ENCODE results near the gene HIRA. TPM values are rescaled to one million over a fixed set of nuclear protein-coding genes. Genes with fewer than 3 reads are reported as not detected.

HIRA gene
- total RNA-seq, 1 experiment from 2014 or later: 20.0 TPM

DNA sequence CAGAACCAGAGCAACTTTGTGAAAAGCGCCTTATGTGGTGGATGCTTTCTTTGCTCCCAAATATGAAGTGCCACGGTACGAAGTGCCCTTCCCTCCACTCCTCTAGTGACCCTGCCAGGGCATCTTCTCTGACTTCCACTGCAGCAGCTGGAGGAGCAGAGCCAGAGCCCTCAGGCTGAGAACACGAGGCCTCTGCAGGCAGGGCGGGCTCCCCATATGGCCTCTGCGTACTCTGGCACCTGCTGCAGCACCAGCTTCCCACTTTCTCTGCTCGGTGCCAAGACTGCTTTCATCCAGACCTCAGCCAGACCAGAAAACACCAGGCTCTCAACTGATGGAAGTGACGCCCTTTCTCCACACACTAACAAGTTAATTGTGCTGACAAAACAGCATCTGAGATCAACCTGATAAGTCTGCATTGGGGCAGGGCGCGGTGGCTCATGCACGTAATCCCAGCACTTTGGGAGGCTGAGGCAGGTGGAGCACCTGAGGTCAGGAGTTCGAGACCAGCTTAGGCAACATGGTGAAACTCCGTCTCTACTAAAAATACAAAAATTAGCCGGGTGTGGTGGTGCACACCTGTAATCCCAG, 34.7 kb upstream of the HIRA start:
- Histone ChIP-seq H4K20me1 (ENCODE audit: insufficient read depth, low read depth, low read length) (no peaks in the 10 kb centered on the region; the same call in 1 of the 2 replicates), H3K36me3 (ENCODE audit: insufficient read depth, low read length) (peaks cover 46% of the 10 kb centered on the region; the same call in 1 of the 2 replicates), H2AFZ (ENCODE audit: low read length) (no peak overlapping the region), H3K4me2 (ENCODE audit: low read depth, low read length, poor library complexity, severe bottlenecking) (no peak overlapping the region), H3K9ac (ENCODE audit: low read length) (no peak overlapping the region), H3K4me3 (ENCODE audit: low read length) (no peak overlapping the region), H3K79me2 (ENCODE audit: low read length) (0 out of 2 replicates have a peak, but pooled peaks cover 6% of the 10 kb centered on the region), H3K27me3 (ENCODE audit: low read length) (no peaks in the 10 kb centered on the region), H3K9me3 (ENCODE audit: low read length) (no peaks in the 10 kb centered on the region), H3K9me2 (replicated peaks; ENCODE audit: insufficient read depth, low read length) (no peaks in the 10 kb centered on the region), H3K27ac (ENCODE audit: low read length) (no peak overlapping the region), H3K4me1 (ENCODE audit: low read length) (no peaks in the 10 kb centered on the region)
- no peak for DNase-seq

DNA sequence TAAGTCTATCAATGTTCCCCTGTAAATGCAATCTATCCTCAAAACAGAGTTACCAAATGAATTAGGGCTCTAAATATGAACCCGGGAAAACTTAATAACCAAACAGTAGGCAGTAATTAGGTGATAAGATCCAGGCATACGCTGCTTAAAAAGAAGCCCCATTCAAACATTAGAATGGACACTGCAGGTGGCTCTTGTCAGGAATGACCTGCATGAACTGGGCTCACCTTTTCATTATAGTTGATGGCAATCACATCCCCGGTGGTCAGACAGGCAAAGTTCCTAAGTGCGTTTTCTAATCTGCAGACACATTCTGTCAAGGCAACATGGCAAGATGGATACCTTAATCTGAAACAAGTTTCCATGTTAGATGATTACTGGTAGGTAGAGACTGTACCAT, 33.4 kb upstream of the HIRA start:
- Histone ChIP-seq H3K4me1 (ENCODE audit: low read length) (no peaks in the 10 kb centered on the region), H3K4me3 (ENCODE audit: low read length) (no peak overlapping the region), H3K9me3 (ENCODE audit: low read length) (no peaks in the 10 kb centered on the region), H3K4me2 (ENCODE audit: low read depth, low read length, poor library complexity, severe bottlenecking) (no peak overlapping the region), H2AFZ (ENCODE audit: low read length) (no peak overlapping the region), H3K27ac (ENCODE audit: low read length) (no peak overlapping the region), H3K36me3 (ENCODE audit: insufficient read depth, low read length) (peaks cover 54% of the 10 kb centered on the region; the same call in 1 of the 2 replicates), H4K20me1 (ENCODE audit: insufficient read depth, low read depth, low read length) (no peaks in the 10 kb centered on the region; the same call in 1 of the 2 replicates), H3K79me2 (ENCODE audit: low read length) (0 out of 2 replicates have a peak, but pooled peaks cover 6% of the 10 kb centered on the region), H3K9ac (ENCODE audit: low read length) (no peak overlapping the region), H3K9me2 (replicated peaks; ENCODE audit: insufficient read depth, low read length) (no peaks in the 10 kb centered on the region), H3K27me3 (ENCODE audit: low read length) (no peaks in the 10 kb centered on the region)
- DNase-seq: no peak

DNA sequence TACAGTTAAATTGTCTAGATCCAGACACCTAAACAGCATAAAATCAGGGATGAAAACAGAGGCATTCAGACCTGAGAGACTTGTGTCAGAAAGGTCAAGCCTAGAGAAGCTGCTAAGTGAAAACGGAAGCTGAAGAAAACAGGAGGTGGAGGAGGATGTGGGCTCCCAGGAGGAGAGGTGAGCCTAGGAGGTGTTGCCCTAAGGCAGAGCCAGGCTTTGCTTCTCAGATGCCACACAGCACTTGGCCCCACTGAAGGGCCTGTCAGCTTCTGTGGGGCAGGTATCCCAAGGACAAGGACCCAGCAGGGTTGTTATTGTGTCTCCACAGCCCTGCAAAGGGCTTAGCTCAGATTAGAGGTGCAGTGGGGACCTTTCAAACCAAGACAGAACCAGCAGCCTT, 33.0 kb upstream of the HIRA start:
- no peak overlapping the region for H3K4me3 ChIP-seq (ENCODE audit: low read length)
- H3K36me3 ChIP-seq (ENCODE audit: insufficient read depth, low read length): peaks cover 50% of the 10 kb centered on the region; the same call in 1 of the 2 replicates
- no peaks in the 10 kb centered on the region for H3K4me1 ChIP-seq (ENCODE audit: low read length)
- H3K27me3 ChIP-seq (ENCODE audit: low read length): no peaks in the 10 kb centered on the region
- H3K27ac ChIP-seq (ENCODE audit: low read length): no peak overlapping the region
- no peaks in the 10 kb centered on the region for H3K9me3 ChIP-seq (ENCODE audit: low read length)
- H2AFZ ChIP-seq (ENCODE audit: low read length): no peak overlapping the region
- 0 out of 2 replicates have a peak, but pooled peaks cover 6% of the 10 kb centered on the region for H3K79me2 ChIP-seq (ENCODE audit: low read length)
- no peak overlapping the region for H3K4me2 ChIP-seq (ENCODE audit: low read depth, low read length, poor library complexity, severe bottlenecking)
- no peaks in the 10 kb centered on the region for H3K9me2 ChIP-seq (replicated peaks; ENCODE audit: insufficient read depth, low read length)
- no peaks in the 10 kb centered on the region; the same call in 1 of the 2 replicates for H4K20me1 ChIP-seq (ENCODE audit: insufficient read depth, low read depth, low read length)
- DNase-seq: no peak
- H3K9ac ChIP-seq (ENCODE audit: low read length): no peak overlapping the region

DNA sequence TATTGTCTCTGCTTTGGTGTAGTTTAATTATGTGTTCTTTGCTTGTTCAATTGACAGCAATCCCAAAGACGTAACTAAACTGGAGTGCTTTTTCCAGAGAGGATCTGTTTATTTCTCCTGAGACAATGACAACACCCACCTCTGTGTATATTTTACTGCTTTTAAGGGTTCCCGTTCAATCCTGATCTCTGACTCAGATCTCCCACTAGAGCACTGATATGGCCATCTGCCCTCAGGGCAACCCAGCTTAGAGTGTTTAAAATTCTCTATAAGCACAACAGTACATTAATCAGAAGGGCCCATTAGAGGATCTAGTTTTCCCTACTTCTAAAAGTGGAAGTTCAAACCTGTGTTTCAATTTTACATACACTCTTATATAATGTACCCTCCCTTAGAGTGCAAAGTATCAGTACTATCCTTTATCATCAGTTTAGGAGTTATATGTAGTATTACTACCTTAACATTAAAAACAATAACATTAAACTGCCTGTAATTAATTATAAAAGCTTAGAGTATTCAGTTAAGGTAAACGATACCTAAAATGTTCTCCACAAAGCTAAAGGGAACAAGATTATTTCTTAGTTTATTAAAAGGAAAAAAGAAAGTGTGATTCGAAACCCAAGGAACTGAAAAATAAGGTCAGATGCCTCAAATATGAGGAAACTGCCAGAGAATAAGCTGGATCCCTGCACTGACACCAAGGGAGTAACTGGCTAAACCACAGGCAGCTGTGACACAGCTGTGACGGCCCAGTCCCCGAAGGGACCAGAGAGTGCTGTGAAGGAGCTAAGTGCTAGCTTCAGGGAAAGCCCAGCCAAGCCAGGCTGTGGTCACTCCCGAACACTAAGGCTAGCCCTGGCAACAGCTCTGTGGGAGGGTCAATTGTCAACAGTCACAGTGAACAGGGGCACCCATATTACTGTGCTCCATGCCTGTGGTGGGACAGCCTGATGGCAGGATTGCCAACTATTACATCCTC, 32.2 kb upstream of the HIRA start:
- Histone ChIP-seq H3K4me3 (ENCODE audit: low read length) (no peak overlapping the region), H3K27me3 (ENCODE audit: low read length) (no peaks in the 10 kb centered on the region), H4K20me1 (ENCODE audit: insufficient read depth, low read depth, low read length) (no peaks in the 10 kb centered on the region), H2AFZ (ENCODE audit: low read length) (no peak overlapping the region), H3K4me1 (ENCODE audit: low read length) (no peaks in the 10 kb centered on the region), H3K9me2 (replicated peaks; ENCODE audit: insufficient read depth, low read length) (no peaks in the 10 kb centered on the region), H3K9ac (ENCODE audit: low read length) (no peak overlapping the region), H3K36me3 (ENCODE audit: insufficient read depth, low read length) (peaks cover 46% of the 10 kb centered on the region; the same call in 1 of the 2 replicates), H3K4me2 (ENCODE audit: low read depth, low read length, poor library complexity, severe bottlenecking) (no peak overlapping the region), H3K27ac (ENCODE audit: low read length) (no peak overlapping the region), H3K9me3 (ENCODE audit: low read length) (no peaks in the 10 kb centered on the region), H3K79me2 (ENCODE audit: low read length) (0 out of 2 replicates have a peak, but pooled peaks cover 6% of the 10 kb centered on the region)
- DNase-seq: no peak

DNA sequence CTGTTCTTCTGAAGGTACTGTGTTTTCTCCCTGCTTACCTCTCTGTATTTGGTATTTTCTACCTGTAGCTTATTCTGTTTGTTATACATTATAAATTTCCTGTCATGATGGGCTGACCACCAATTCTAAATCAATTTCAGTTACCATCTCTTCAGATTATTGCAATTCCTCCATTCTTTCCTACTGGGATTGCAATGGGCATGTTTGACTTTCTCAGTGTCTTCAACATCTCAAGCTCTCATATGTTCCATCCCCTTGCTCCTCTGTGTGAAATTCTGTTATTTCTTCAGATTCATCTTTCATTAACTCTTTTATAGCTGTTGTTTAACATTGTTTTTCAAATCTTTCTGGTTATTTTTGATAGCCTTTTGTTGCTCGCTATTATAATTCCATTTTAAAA, 31.5 kb upstream of the HIRA start:
- Histone ChIP-seq H3K4me1 (ENCODE audit: low read length) (no peaks in the 10 kb centered on the region), H3K27me3 (ENCODE audit: low read length) (no peaks in the 10 kb centered on the region), H2AFZ (ENCODE audit: low read length) (no peak overlapping the region), H3K9me2 (replicated peaks; ENCODE audit: insufficient read depth, low read length) (no peaks in the 10 kb centered on the region), H3K79me2 (ENCODE audit: low read length) (0 out of 2 replicates have a peak, but pooled peaks cover 6% of the 10 kb centered on the region), H3K9ac (ENCODE audit: low read length) (no peak overlapping the region), H3K9me3 (ENCODE audit: low read length) (no peaks in the 10 kb centered on the region), H3K36me3 (ENCODE audit: insufficient read depth, low read length) (peaks cover 46% of the 10 kb centered on the region; the same call in 1 of the 2 replicates), H3K27ac (ENCODE audit: low read length) (no peak overlapping the region), H3K4me2 (ENCODE audit: low read depth, low read length, poor library complexity, severe bottlenecking) (no peak overlapping the region), H4K20me1 (ENCODE audit: insufficient read depth, low read depth, low read length) (no peaks in the 10 kb centered on the region), H3K4me3 (ENCODE audit: low read length) (no peak overlapping the region)
- DNase-seq: no peak

DNA sequence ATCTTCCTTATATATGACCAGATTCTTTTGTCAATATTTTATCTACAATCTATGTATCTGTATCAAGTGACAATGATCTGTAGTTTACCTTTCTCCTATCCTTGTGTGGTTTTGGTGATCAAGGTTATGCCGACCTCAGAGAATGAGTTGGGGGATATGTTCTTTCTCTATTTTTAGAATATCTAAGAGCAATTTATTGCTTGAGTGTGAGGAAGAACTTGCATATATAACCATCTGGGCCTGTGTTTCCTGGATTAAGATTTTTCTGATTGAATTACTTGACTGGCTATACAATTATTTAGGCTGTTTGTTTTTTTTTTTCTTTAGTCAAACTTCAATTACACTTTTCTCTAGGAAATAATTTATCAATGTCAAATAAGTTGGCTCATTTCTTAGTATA, 30.0 kb upstream of the HIRA start:
- Histone ChIP-seq H3K4me1 (ENCODE audit: low read length) (no peaks in the 10 kb centered on the region), H3K4me2 (ENCODE audit: low read depth, low read length, poor library complexity, severe bottlenecking) (no peak overlapping the region), H2AFZ (ENCODE audit: low read length) (no peak overlapping the region), H4K20me1 (ENCODE audit: insufficient read depth, low read depth, low read length) (no peaks in the 10 kb centered on the region), H3K9me2 (replicated peaks; ENCODE audit: insufficient read depth, low read length) (no peaks in the 10 kb centered on the region), H3K27ac (ENCODE audit: low read length) (no peak overlapping the region), H3K36me3 (ENCODE audit: insufficient read depth, low read length) (peaks cover 38% of the 10 kb centered on the region; the same call in 1 of the 2 replicates), H3K9ac (ENCODE audit: low read length) (no peak overlapping the region), H3K4me3 (ENCODE audit: low read length) (no peak overlapping the region), H3K79me2 (ENCODE audit: low read length) (0 out of 2 replicates have a peak, but pooled peaks cover 6% of the 10 kb centered on the region), H3K27me3 (ENCODE audit: low read length) (no peaks in the 10 kb centered on the region), H3K9me3 (ENCODE audit: low read length) (no peaks in the 10 kb centered on the region)
- DNase-seq: no peak

DNA sequence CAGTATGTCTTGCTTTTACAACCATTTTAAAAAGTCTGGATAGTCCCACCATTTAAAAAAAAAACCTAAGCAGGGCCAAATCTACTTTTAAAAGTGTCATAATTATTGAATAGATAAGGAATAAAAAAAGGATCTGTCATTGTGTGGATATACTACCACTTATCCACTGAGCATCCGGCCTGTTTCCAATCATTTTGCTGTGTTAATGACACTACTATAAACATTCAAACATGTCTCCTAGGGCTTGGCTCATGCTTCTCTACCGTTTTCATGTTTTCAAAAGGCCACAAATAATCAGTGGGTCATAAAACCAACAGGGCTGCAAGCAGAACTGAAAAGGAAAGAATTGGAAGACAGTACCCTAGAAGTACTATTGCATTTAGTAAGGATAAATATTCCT, 28.5 kb upstream of the HIRA start:
- H3K27me3 ChIP-seq (ENCODE audit: low read length): no peaks in the 10 kb centered on the region
- H4K20me1 ChIP-seq (ENCODE audit: insufficient read depth, low read depth, low read length): no peaks in the 10 kb centered on the region
- H3K9me2 ChIP-seq (replicated peaks; ENCODE audit: insufficient read depth, low read length): no peaks in the 10 kb centered on the region
- peaks cover 41% of the 10 kb centered on the region; the same call in 1 of the 2 replicates for H3K36me3 ChIP-seq (ENCODE audit: insufficient read depth, low read length)
- no peak overlapping the region for H3K27ac ChIP-seq (ENCODE audit: low read length)
- 0 out of 2 replicates have a peak, but pooled peaks cover 3% of the 10 kb centered on the region for H3K79me2 ChIP-seq (ENCODE audit: low read length)
- H3K4me3 ChIP-seq (ENCODE audit: low read length): no peak overlapping the region
- H3K4me2 ChIP-seq (ENCODE audit: low read depth, low read length, poor library complexity, severe bottlenecking): no peak overlapping the region
- H2AFZ ChIP-seq (ENCODE audit: low read length): no peak overlapping the region
- no peaks in the 10 kb centered on the region for H3K9me3 ChIP-seq (ENCODE audit: low read length)
- DNase-seq: no peak
- H3K9ac ChIP-seq (ENCODE audit: low read length): no peak overlapping the region
- no peaks in the 10 kb centered on the region for H3K4me1 ChIP-seq (ENCODE audit: low read length)

DNA sequence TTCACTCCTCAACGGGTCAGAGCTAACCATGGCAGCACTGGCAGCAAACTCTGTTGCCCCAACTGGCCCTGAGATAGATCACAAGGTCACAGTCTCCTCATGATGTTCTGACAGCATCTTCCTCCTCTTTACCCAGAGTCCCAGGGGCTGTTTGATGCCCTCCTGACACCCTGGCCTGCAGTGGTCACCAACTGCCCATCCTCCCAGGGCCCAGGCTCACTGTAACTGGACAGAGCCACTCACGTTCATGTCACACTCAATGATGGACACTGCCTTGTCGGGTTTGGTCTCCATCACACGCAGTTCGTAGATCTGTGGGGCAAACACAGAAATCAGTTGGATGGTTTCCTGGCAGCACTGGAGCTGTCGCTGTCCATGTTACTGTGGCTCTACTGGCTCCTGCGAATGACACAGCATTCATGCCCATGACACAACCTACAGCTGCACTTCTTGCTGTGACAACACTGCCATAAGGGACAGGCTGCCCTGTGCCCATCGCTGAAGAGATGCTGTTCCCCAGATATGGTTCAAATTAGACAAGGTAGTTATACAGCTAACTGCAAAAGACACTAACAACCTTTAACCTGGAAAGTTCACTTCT, 26.4 kb upstream of the HIRA start:
- Histone ChIP-seq H3K4me2 (ENCODE audit: low read depth, low read length, poor library complexity, severe bottlenecking) (no peak overlapping the region), H3K27me3 (ENCODE audit: low read length) (no peaks in the 10 kb centered on the region), H3K4me3 (ENCODE audit: low read length) (no peak overlapping the region), H3K36me3 (ENCODE audit: insufficient read depth, low read length) (peaks cover 40% of the 10 kb centered on the region; the same call in 1 of the 2 replicates), H4K20me1 (ENCODE audit: insufficient read depth, low read depth, low read length) (no peaks in the 10 kb centered on the region), H2AFZ (ENCODE audit: low read length) (no peak overlapping the region), H3K9ac (ENCODE audit: low read length) (no peak overlapping the region), H3K79me2 (ENCODE audit: low read length) (no peaks in the 10 kb centered on the region), H3K4me1 (ENCODE audit: low read length) (no peaks in the 10 kb centered on the region), H3K27ac (ENCODE audit: low read length) (no peak overlapping the region), H3K9me3 (ENCODE audit: low read length) (no peaks in the 10 kb centered on the region), H3K9me2 (replicated peaks; ENCODE audit: insufficient read depth, low read length) (no peaks in the 10 kb centered on the region)
- DNase-seq: no peak

Measured in Karpas-422 (cell line).